ENCODE measurements around the gene CAV1.

- TF ChIP-seq POLR2A (IDR thresholded peaks at IDR 0.05) (no peak), CTCF (IDR thresholded peaks at IDR 0.05) (no peak)
Observed at GRCh38 chr7:116517626-116518025, 7.2 kb upstream of the CAV1 start.

Data from thyroid gland (tissue), 4 donors.